Activated naive CD4-positive, alpha-beta T cell treated with anti-CD3 and anti-CD28 coated beads, Interleukin-2, amount 50 U/mL, for 72 hours (primary cell): Measurements from ENCODE around the gene SNHG17. TPM values are rescaled to one million over a fixed set of nuclear protein-coding genes. Genes with fewer than 3 reads are reported as not detected.
A peak's percentile ranks its signal among the peaks of the same experiment; 100 is the strongest.
"Not testable (repeated sequence)": the region's sequence is repeated elsewhere in the genome, so short reads cannot be mapped to it uniquely, and the experiment has no call there.

Experiments used
- ATAC-seq, 2 donors: fragments of 150-1000 bp; cut with Tn5 transposase; 2 replicates each; pipeline ENCODE4 v1.10.0; 2021; ENCODE audit warnings: mild to moderate bottlenecking in 2 of 2, moderate library complexity in 2 of 2
- DNase-seq, 2 donors: peaks; one replicate each; pipeline ENCODE4 v3.0.0; 2021 to 2022; ENCODE audit warnings: low spot score in 2 of 2
- H3K27ac Mint-ChIP-seq, 2 donors: one replicate each; pipeline ENCODE4 v1.8.0; 2022; ENCODE audit warnings: mild to moderate bottlenecking in 2 of 2, mixed read lengths in 2 of 2
- H3K36me3 Mint-ChIP-seq, 2 donors: one replicate each; pipeline ENCODE4 v1.8.0; 2022; ENCODE audit warnings: mixed read lengths in 2 of 2
- H3K9me3 Mint-ChIP-seq, 2 donors: one replicate each; pipeline ENCODE4 v1.8.0; 2022; ENCODE audit warnings: mixed read lengths in 2 of 2
- total RNA-seq, 2 donors: library from RNA; stranded (reverse); gene quantifications; one replicate each; pipeline ENCODE4 v1.2.3, GENCODE V29; 2022

Gene SNHG17
- total RNA-seq, 2 donors from 2014 or later = 72.3 to 102 TPM

- no peak for ATAC-seq
- H3K27ac Mint-ChIP-seq = no peak overlapping the region
- H3K9me3 Mint-ChIP-seq = no peaks in the 10 kb centered on the region
- H3K36me3 Mint-ChIP-seq = peaks cover 6 to 27% of the 10 kb centered on the region in 2 donors
- peak in 1 of 2 donors; percentile 35 for DNase-seq
Observed at GRCh38 chr20:38452880-38453624, 17.9 kb upstream of the SNHG17 start.

GRCh38 chr20:38450412-38450975 lies 15.4 kb upstream of the SNHG17 start:
- Mint-ChIP-seq H3K27ac (peak overlapping the region in 1 of 2 donors; percentile 63), H3K36me3 (peaks cover 6 to 33% of the 10 kb centered on the region in 2 donors), H3K9me3 (no peaks in the 10 kb centered on the region)
- ATAC-seq = no peak
- no peak for DNase-seq

- peaks cover 6 to 33% of the 10 kb centered on the region in 2 donors for H3K36me3 Mint-ChIP-seq
- ATAC-seq (no peak), DNase-seq (no peak)
- H3K27ac Mint-ChIP-seq = peak overlapping the region in 1 of 2 donors; percentile 12
- H3K9me3 Mint-ChIP-seq = no peaks in the 10 kb centered on the region
Observed at GRCh38 chr20:38449046-38449445, 13.9 kb upstream of the SNHG17 start.

DNA sequence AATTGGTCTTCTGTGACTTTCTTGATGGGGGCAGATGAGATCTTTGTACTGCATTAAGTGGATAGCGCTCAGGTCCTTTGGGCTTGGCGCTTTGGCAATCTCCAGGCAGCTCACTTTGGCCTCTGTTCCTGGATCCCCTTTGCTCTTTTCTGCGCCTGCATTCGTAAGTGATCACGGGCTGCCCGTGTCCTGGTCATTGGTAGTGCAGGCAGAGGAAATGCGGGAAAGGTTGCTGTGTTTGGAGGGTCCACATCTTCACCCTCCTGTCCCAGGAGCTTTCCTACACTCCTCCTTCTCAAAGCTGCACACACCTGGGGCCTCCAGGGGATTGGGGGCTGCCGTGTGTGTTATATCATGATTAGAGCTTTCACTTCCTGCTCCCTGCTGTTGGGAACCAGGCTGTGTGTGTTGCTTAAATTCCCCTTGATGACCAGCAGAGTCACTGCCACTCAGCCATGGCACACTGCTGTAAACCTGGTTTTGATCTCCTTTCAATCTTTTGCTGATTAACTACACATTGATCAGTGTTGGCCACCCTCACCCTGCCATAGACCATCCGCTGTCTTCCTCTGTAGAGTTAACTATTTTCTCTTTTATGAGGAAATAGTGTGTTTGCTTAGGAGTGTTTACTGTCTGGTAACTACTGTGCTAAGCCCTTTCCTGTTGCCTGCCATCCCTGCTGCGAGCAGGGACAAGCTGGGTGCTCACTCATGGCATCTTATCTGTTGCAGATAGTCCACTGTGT lies 13.0 kb upstream of the SNHG17 start:
- ATAC-seq (no peak), DNase-seq (no peak)
- H3K27ac Mint-ChIP-seq = peak overlapping the region; percentile 85 to 93
- H3K36me3 Mint-ChIP-seq = peaks cover 6 to 33% of the 10 kb centered on the region in 2 donors
- no peaks in the 10 kb centered on the region for H3K9me3 Mint-ChIP-seq

DNA sequence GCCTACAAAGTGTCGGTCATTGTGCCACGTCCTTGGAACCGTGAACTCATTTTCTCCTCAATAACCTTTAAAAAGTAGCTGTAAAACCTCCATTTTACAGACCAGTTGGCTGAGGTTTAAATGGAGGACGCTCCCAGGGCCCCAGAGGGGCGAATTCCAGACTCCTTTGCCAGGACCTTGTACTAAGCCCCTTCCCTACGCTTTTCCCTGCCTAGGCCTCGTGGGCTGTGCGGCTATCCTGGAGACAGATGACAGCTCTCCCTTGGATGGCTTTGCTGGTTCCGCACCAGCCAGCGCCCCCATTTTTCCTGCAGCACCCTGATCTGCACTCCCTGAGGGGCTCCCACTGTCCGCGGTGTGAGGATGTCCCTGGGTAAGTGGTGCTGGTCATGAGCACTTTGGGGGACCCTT lies 12.1 kb upstream of the SNHG17 start:
- Mint-ChIP-seq H3K27ac (peak overlapping the region; percentile 85 to 93), H3K36me3 (peaks cover 6 to 33% of the 10 kb centered on the region in 2 donors), H3K9me3 (no peaks in the 10 kb centered on the region)
- ATAC-seq = no peak
- DNase-seq = no peak

- Mint-ChIP-seq H3K9me3 (no peaks in the 10 kb centered on the region), H3K27ac (peak overlapping the region; percentile 85 to 93), H3K36me3 (peaks cover 6 to 33% of the 10 kb centered on the region in 2 donors)
- ATAC-seq (peak; percentile 98 to 99), DNase-seq (peak; percentile 93 to 96)
Observed at GRCh38 chr20:38446441-38447209, 11.5 kb upstream of the SNHG17 start.

- peaks cover 6 to 29% of the 10 kb centered on the region in 2 donors for H3K36me3 Mint-ChIP-seq
- H3K9me3 Mint-ChIP-seq = no peaks in the 10 kb centered on the region
- DNase-seq = no peak
- H3K27ac Mint-ChIP-seq = peak overlapping the region; percentile 85
- ATAC-seq = no peak
Observed at GRCh38 chr20:38445901-38446425, 10.8 kb upstream of the SNHG17 start.

- H3K36me3 Mint-ChIP-seq = peaks cover 0 to 23% of the 10 kb centered on the region in 2 donors
- no peaks in the 10 kb centered on the region for H3K9me3 Mint-ChIP-seq
- DNase-seq (no peak), ATAC-seq (no peak)
- H3K27ac Mint-ChIP-seq = peak overlapping the region in 1 of 2 donors; percentile 85
Observed at GRCh38 chr20:38445381-38445796, 10.3 kb upstream of the SNHG17 start.

- no peak for ATAC-seq
- Mint-ChIP-seq H3K9me3 (no peaks in the 10 kb centered on the region), H3K36me3 (no peaks in the 10 kb centered on the region), H3K27ac (no peak overlapping the region)
- DNase-seq = no peak
Observed at GRCh38 chr20:38441916-38442315, 6.8 kb upstream of the SNHG17 start.

- H3K36me3 Mint-ChIP-seq, H3K27ac Mint-ChIP-seq, H3K9me3 Mint-ChIP-seq, DNase-seq, ATAC-seq: not testable (repeated sequence)
Observed at GRCh38 chr20:38441110-38441509, 6.0 kb upstream of the SNHG17 start.

DNA sequence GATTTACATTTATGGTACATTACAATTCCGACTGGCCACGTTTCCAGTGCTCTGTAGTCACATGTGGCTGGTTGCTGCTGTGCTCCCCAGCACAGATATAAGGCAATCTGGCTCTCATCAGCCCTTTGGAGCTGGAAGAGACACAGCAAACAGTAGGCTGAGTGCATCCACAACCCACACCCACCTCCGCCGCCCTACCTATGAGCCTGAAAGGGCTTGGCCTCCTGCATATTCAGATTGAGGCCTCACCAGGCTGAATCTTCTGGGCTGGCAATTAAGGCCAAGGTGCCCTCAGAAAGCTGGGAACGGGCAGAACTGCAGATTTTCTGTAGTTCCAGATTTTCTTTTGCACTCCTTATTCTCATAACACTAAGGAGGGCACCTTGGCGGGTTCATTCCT lies 2.7 kb upstream of the SNHG17 start:
- ATAC-seq (no peak), DNase-seq (no peak)
- H3K9me3 Mint-ChIP-seq = no peaks in the 10 kb centered on the region
- H3K27ac Mint-ChIP-seq = no peak overlapping the region
- H3K36me3 Mint-ChIP-seq = peaks cover 19 to 21% of the 10 kb centered on the region in 2 donors

DNA sequence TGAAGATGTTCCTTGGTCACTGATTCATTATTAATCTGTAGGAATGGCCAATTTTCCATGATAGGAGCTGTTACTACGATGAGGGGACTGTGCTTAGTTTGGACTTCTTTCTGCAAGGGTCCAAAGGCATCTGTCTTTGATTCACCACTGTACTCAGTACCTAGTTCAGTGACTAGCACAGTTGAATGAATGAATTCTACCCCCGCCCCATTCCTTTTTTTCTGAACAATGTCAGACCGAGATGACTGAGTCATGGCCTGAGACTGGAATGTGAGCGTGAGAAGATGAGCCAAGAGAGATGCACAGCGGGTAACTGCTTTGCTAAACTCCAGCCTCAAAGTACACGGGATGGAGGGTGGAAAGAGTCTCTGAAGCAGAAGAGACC lies 419 bp upstream of the SNHG17 start:
- no peak for DNase-seq
- ATAC-seq = peak; percentile 15 to 16
- H3K27ac Mint-ChIP-seq = peak overlapping the region; percentile 97 to 99
- peaks cover 42% of the 10 kb centered on the region in 2 donors for H3K36me3 Mint-ChIP-seq
- no peaks in the 10 kb centered on the region for H3K9me3 Mint-ChIP-seq

GRCh38 chr20:38434301-38434741 lies 807 bp downstream of the SNHG17 start:
- Mint-ChIP-seq H3K9me3 (no peaks in the 10 kb centered on the region), H3K36me3 (peaks cover 46 to 49% of the 10 kb centered on the region in 2 donors), H3K27ac (peak overlapping the region; percentile 97 to 99)
- ATAC-seq = peak; percentile 18 to 32
- DNase-seq = peak in 1 of 2 donors; percentile 60

GRCh38 chr20:38433304-38433972 lies 1.7 kb downstream of the SNHG17 start:
- peaks cover 54 to 58% of the 10 kb centered on the region in 2 donors for H3K36me3 Mint-ChIP-seq
- peak overlapping the region; percentile 97 to 99 for H3K27ac Mint-ChIP-seq
- DNase-seq (no peak), ATAC-seq (no peak)
- H3K9me3 Mint-ChIP-seq = no peaks in the 10 kb centered on the region

DNA sequence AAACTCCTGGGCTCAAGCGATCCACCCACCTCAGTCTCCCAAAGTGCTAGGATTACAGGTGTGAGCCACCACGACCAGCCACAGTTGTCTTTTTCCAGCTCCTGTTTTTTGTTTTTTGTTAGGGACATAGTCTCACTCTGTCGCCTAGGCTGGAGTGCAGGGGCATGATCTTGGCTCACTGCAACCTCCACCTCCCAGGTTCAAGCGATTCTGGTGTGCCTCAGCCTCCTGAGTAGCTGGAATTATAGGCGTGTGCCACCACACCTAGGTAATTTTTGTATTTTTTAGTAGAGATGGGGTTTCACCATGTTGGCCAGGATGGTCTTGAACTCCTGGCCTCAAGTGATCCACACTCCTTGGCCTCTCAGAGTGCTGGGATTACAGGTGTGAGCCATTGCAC lies 2.3 kb downstream of the SNHG17 start:
- H3K9me3 Mint-ChIP-seq = not testable (repeated sequence)
- peak overlapping the region; percentile 97 to 99 for H3K27ac Mint-ChIP-seq

GRCh38 chr20:38432292-38432691 lies 2.8 kb downstream of the SNHG17 start:
- no peak for DNase-seq
- Mint-ChIP-seq H3K36me3 (peaks cover 59 to 63% of the 10 kb centered on the region in 2 donors), H3K27ac (peak overlapping the region; percentile 92 to 99), H3K9me3 (no peaks in the 10 kb centered on the region)
- ATAC-seq = no peak

More for the DNA sequence above, 2.3 kb downstream of the SNHG17 start:
- DNase-seq, ATAC-seq: not testable (repeated sequence)
- H3K36me3 Mint-ChIP-seq = peaks cover 58 to 63% of the 10 kb centered on the region in 2 donors
